Measurements from ENCODE around the gene TAAR5. TPM values are rescaled to one million over a fixed set of nuclear protein-coding genes. Genes with fewer than 3 reads are reported as not detected.
"Not testable (repeated sequence)": the region's sequence is repeated elsewhere in the genome, so short reads cannot be mapped to it uniquely, and the experiment has no call there.

TAAR5 gene
- total RNA-seq, 1 experiment from 2014 or later: not detected

DNA sequence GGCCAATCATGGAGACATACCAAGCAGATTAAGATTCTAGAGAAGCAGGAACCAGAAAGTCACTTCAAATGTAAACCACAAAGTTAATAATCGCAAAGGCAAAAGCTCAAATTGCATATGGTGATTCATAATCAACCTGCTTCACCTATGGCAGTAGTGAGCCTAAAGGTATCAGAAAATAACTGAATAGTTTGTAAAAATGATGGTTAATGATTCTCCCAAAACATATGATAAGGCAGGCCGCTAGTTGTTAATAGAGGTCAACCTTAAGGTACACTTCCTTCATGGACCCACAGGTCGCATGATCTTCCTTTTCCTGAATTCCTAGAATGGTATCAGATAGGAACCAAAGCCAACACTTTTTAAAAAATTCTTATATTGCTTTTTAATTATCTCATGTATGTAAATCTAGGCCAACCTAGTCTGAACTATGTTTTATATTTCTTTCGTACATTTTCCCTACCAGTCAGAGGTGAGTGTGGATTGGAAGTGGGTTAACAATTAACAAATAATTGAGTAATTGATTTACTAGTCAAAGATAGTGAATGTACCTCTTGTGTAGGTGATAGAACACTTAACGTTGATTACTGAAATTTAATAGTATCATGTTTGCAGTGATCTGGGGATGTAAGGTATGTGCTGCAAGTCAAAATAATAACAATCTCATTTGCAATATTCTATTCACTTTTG is 18.1 kb upstream of the TAAR5 start (continued):
- TF ChIP-seq, protein P1, sequence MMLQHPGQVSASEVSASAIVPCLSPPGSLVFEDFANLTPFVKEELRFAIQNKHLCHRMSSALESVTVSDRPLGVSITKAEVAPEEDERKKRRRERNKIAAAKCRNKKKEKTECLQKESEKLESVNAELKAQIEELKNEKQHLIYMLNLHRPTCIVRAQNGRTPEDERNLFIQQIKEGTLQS (CRISPR knock-in tag; conservative IDR thresholded peaks at IDR 0.05): no peak
- TF ChIP-seq, protein P2, sequence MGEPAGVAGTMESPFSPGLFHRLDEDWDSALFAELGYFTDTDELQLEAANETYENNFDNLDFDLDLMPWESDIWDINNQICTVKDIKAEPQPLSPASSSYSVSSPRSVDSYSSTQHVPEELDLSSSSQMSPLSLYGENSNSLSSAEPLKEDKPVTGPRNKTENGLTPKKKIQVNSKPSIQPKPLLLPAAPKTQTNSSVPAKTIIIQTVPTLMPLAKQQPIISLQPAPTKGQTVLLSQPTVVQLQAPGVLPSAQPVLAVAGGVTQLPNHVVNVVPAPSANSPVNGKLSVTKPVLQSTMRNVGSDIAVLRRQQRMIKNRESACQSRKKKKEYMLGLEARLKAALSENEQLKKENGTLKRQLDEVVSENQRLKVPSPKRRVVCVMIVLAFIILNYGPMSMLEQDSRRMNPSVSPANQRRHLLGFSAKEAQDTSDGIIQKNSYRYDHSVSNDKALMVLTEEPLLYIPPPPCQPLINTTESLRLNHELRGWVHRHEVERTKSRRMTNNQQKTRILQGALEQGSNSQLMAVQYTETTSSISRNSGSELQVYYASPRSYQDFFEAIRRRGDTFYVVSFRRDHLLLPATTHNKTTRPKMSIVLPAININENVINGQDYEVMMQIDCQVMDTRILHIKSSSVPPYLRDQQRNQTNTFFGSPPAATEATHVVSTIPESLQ (CRISPR knock-in tag; IDR thresholded peaks at IDR 0.05): no peak

DNA sequence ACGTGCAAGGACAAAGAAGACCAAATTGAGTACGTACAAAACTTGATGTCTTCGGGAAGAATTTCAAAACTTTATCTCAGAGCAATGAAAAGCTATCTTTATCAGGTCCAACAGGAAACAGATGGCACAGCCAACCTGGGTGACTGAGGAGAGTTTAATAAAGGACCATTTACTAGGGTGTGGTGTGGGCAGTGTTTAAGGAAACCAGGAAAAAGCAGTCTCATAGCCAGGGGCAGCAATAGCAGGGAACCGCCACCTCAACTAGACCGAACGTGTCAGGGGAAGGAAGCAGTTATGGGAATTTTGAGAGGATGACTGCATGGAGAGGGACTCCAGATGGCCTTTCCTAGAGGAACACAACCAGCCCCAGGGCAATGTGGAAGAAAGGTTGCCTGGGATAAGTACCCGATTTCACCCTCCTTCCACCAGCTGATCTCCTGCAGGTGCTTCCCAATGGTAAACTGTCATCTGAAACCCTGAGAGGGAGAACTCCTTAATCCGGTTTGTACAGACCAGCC is 15.2 kb upstream of the TAAR5 start:
- Mint-ChIP-seq H3K27me3 (ENCODE audit: low read depth) (peaks cover 5% of the 10 kb centered on the region), H3K4me3 (no peak overlapping the region), H3K4me1 (no peaks in the 10 kb centered on the region), H3K36me3 (no peaks in the 10 kb centered on the region), H3K9me3 (peaks cover 5% of the 10 kb centered on the region; the same call in 1 of the 2 replicates), H3K27ac (no peak overlapping the region)
- no peak for TF ChIP-seq FOXP1 (CRISPR knock-in tag; IDR thresholded peaks at IDR 0.05; ENCODE audit: borderline replicate concordance)
- no peak for TF ChIP-seq ZBTB21 (CRISPR knock-in tag; IDR thresholded peaks at IDR 0.05; ENCODE audit: borderline replicate concordance)
- TF ChIP-seq KAT7 (CRISPR knock-in tag; IDR thresholded peaks at IDR 0.05; ENCODE audit: borderline replicate concordance): no peak
- TF ChIP-seq, protein P3, sequence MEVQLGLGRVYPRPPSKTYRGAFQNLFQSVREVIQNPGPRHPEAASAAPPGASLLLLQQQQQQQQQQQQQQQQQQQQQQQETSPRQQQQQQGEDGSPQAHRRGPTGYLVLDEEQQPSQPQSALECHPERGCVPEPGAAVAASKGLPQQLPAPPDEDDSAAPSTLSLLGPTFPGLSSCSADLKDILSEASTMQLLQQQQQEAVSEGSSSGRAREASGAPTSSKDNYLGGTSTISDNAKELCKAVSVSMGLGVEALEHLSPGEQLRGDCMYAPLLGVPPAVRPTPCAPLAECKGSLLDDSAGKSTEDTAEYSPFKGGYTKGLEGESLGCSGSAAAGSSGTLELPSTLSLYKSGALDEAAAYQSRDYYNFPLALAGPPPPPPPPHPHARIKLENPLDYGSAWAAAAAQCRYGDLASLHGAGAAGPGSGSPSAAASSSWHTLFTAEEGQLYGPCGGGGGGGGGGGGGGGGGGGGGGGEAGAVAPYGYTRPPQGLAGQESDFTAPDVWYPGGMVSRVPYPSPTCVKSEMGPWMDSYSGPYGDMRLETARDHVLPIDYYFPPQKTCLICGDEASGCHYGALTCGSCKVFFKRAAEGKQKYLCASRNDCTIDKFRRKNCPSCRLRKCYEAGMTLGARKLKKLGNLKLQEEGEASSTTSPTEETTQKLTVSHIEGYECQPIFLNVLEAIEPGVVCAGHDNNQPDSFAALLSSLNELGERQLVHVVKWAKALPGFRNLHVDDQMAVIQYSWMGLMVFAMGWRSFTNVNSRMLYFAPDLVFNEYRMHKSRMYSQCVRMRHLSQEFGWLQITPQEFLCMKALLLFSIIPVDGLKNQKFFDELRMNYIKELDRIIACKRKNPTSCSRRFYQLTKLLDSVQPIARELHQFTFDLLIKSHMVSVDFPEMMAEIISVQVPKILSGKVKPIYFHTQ (CRISPR knock-in tag; IDR thresholded peaks at IDR 0.05): no peak
- no peak for TF ChIP-seq MYBL2 (CRISPR knock-in tag; IDR thresholded peaks at IDR 0.05)
- TF ChIP-seq OVOL2 (CRISPR knock-in tag; IDR thresholded peaks at IDR 0.05; ENCODE audit: borderline replicate concordance): no peak
- TF ChIP-seq, protein P4, sequence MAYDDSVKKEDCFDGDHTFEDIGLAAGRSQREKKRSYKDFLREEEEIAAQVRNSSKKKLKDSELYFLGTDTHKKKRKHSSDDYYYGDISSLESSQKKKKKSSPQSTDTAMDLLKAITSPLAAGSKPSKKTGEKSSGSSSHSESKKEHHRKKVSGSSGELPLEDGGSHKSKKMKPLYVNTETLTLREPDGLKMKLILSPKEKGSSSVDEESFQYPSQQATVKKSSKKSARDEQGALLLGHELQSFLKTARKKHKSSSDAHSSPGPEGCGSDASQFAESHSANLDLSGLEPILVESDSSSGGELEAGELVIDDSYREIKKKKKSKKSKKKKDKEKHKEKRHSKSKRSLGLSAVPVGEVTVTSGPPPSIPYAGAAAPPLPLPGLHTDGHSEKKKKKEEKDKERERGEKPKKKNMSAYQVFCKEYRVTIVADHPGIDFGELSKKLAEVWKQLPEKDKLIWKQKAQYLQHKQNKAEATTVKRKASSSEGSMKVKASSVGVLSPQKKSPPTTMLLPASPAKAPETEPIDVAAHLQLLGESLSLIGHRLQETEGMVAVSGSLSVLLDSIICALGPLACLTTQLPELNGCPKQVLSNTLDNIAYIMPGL (CRISPR knock-in tag; IDR thresholded peaks at IDR 0.05): no peak
- no peak for TF ChIP-seq CREM (CRISPR knock-in tag; IDR thresholded peaks at IDR 0.05)
- TF ChIP-seq, protein P5, sequence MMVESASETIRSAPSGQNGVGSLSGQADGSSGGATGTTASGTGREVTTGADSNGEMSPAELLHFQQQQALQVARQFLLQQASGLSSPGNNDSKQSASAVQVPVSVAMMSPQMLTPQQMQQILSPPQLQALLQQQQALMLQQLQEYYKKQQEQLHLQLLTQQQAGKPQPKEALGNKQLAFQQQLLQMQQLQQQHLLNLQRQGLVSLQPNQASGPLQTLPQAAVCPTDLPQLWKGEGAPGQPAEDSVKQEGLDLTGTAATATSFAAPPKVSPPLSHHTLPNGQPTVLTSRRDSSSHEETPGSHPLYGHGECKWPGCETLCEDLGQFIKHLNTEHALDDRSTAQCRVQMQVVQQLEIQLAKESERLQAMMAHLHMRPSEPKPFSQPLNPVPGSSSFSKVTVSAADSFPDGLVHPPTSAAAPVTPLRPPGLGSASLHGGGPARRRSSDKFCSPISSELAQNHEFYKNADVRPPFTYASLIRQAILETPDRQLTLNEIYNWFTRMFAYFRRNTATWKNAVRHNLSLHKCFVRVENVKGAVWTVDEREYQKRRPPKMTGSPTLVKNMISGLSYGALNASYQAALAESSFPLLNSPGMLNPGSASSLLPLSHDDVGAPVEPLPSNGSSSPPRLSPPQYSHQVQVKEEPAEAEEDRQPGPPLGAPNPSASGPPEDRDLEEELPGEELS (CRISPR knock-in tag; IDR thresholded peaks at IDR 0.05): no peak
- TF ChIP-seq ZNF416 (CRISPR knock-in tag; IDR thresholded peaks at IDR 0.05): no peak
- no peak for TF ChIP-seq ZNF232 (CRISPR knock-in tag; IDR thresholded peaks at IDR 0.05)
- TF ChIP-seq, protein P6, sequence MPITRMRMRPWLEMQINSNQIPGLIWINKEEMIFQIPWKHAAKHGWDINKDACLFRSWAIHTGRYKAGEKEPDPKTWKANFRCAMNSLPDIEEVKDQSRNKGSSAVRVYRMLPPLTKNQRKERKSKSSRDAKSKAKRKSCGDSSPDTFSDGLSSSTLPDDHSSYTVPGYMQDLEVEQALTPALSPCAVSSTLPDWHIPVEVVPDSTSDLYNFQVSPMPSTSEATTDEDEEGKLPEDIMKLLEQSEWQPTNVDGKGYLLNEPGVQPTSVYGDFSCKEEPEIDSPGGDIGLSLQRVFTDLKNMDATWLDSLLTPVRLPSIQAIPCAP (CRISPR knock-in tag; IDR thresholded peaks at IDR 0.05): no peak
- TF ChIP-seq GRHL2 (CRISPR knock-in tag; IDR thresholded peaks at IDR 0.05; ENCODE audit: insufficient replicate concordance, severe bottlenecking): no peak
- TF ChIP-seq, protein P7, sequence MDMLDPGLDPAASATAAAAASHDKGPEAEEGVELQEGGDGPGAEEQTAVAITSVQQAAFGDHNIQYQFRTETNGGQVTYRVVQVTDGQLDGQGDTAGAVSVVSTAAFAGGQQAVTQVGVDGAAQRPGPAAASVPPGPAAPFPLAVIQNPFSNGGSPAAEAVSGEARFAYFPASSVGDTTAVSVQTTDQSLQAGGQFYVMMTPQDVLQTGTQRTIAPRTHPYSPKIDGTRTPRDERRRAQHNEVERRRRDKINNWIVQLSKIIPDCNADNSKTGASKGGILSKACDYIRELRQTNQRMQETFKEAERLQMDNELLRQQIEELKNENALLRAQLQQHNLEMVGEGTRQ (CRISPR knock-in tag; IDR thresholded peaks at IDR 0.05): no peak
- TF ChIP-seq RELA (CRISPR knock-in tag; IDR thresholded peaks at IDR 0.05; ENCODE audit: borderline replicate concordance): no peak
- POLR2A ChIA-PET: no interaction called here
- CTCF ChIA-PET: no interaction called here
- no peak for DNase-seq (ENCODE audit: low spot score)
- no peak for ATAC-seq

DNA sequence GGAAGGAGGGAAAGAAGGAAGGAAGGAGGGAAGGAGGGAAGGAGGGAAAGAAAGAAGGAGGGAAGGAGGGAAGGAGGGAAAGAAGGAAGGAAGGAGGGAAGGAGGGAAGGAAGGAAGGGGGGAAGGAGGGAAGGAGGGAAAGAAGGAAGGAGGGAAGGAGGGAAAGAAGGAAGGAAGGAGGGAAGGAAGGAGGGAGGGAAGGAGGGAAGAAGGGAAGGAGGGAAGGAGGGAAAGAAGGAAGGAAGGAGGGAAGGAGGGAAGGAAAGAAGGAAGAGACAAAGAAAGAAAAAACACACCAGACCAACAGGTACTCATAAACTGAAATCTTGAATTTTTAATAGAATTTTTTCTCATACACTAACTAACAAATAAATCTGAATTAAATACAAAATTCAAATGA is 11.4 kb upstream of the TAAR5 start:
- H3K9me3 Mint-ChIP-seq; DNase-seq (ENCODE audit: low spot score); H3K36me3 Mint-ChIP-seq; H3K4me3 Mint-ChIP-seq; H3K4me1 Mint-ChIP-seq; H3K27me3 Mint-ChIP-seq (ENCODE audit: low read depth); H3K27ac Mint-ChIP-seq; ATAC-seq; POLR2A ChIA-PET: not testable (repeated sequence)
- CTCF ChIA-PET: interaction anchor here (0.7 kb wide), 1 partner anchor 114 kb away, joined by 3 read pairs; no protein-coding TSS in a partner anchor
